Skeletal muscle tissue (tissue), 4 donors: ENCODE results near the gene PES1. TPM values are rescaled to one million over a fixed set of nuclear protein-coding genes. Genes with fewer than 3 reads are reported as not detected.
A peak's percentile ranks its signal among the peaks of the same experiment; 100 is the strongest.
"Not testable (repeated sequence)": the region's sequence is repeated elsewhere in the genome, so short reads cannot be mapped to it uniquely, and the experiment has no call there.

ENCODE experiments used
- H3K27ac ChIP-seq: one replicate; pipeline ENCODE4 v1.7.0; 2013; ENCODE audit warnings: mild to moderate bottlenecking, low read depth, low read length, inconsistent platforms
- H3K27me3 ChIP-seq, 3 donors: one replicate each; pipeline ENCODE4 v1.7.0; 2013; ENCODE audit warnings: low read length in 3 of 3; ENCODE audit not compliant: control insufficient read depth in 3 of 3, insufficient read depth in 3 of 3
- H3K36me3 ChIP-seq, 3 donors: one replicate each; pipeline ENCODE4 v1.7.0; 2013; ENCODE audit warnings: low read length in 3 of 3; ENCODE audit not compliant: control insufficient read depth in 3 of 3, insufficient read depth in 3 of 3
- H3K4me1 ChIP-seq, 3 donors: one replicate each; pipeline ENCODE4 v1.7.0; 2013; ENCODE audit warnings: low read length in 3 of 3, mild to moderate bottlenecking in 3 of 3; ENCODE audit not compliant: control insufficient read depth in 3 of 3, insufficient read depth in 3 of 3
- H3K4me3 ChIP-seq, 3 donors: one replicate each; pipeline ENCODE4 v1.7.0; 2013; ENCODE audit warnings: low read length in 3 of 3
- H3K9ac ChIP-seq, 3 donors: one replicate each; pipeline ENCODE4 v1.7.0; 2013; ENCODE audit warnings: low read length in 3 of 3, mild to moderate bottlenecking in 3 of 3, moderate library complexity in 2 of 3, low read depth in 1 of 3
- H3K9me3 ChIP-seq, 3 donors: one replicate each; pipeline ENCODE4 v1.7.0; 2013; ENCODE audit warnings: low read length in 3 of 3; ENCODE audit not compliant: control insufficient read depth in 3 of 3
- total RNA-seq: library from RNA; depleted of rRNA; stranded (reverse); fragments of >200 nt; gene quantifications from one replicate; pipeline ENCODE4 v1.2.3, GENCODE V29; 2014
- donor health status: Osteomylitis.

Gene PES1
- total RNA-seq, 1 donor from 2014 or later, result 43.3 TPM

DNA sequence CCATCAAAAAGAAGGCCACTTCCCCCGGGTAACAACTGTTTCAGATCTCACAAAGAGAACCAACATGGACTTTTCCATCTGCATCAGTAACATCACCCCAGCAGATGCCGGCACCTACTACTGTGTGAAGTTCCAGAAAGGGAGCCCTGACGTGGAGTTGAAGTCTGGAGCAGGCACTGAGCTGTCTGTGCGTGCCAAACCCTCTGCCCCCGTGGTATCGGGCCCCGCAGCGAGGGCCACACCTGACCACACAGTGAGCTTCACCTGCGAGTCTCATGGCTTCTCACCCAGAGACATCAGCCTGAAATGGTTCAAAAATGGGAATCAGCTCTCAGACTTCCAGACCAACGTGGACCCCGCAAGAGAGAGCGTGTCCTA, 48.9 kb downstream of the PES1 start:
- no peaks in the 10 kb centered on the region for H3K36me3 ChIP-seq
- H3K4me3 ChIP-seq, result no peak overlapping the region
- no peak overlapping the region for H3K9ac ChIP-seq
- no peaks in the 10 kb centered on the region for H3K9me3 ChIP-seq
- H3K27ac ChIP-seq, result no peak overlapping the region
- peaks cover 0 to 3% (median 0%) of the 10 kb centered on the region in 3 donors for H3K4me1 ChIP-seq
- H3K27me3 ChIP-seq, result peaks cover 17 to 40% (median 32%) of the 10 kb centered on the region in 3 donors

- peak overlapping the region in 1 of 3 donors; percentile 35 for H3K4me3 ChIP-seq
- H3K27me3 ChIP-seq, result peaks cover 17 to 34% (median 32%) of the 10 kb centered on the region in 3 donors
- H3K9ac ChIP-seq, result no peak overlapping the region
- H3K36me3 ChIP-seq, result no peaks in the 10 kb centered on the region
- H3K4me1 ChIP-seq, result peaks cover 0 to 3% (median 0%) of the 10 kb centered on the region in 3 donors
- no peak overlapping the region for H3K27ac ChIP-seq
- H3K9me3 ChIP-seq, result no peaks in the 10 kb centered on the region
Measured at GRCh38 chr22:30541961-30542810, 49.5 kb downstream of the PES1 start.

DNA sequence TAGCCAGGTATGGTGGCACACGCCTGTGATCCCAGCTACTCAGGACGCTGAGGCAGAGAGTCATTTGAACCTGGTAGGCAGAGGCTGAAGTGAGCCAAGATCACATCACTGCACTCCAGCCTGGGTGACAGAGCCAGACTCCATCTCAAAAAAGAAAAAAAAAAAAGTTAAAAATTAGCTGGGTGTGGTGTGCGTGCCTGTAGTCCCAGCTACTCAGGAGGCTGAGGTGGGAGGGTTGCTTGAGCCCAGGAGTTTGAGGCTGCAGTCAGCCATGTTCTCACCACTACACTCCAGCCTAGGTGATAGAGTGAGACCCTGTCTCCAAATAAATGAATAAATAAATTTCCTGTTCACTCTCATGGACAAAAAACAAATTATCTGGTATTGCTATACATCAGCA, 50.2 kb downstream of the PES1 start:
- not testable (repeated sequence) for H3K27ac ChIP-seq, H3K36me3 ChIP-seq, H3K4me1 ChIP-seq, H3K4me3 ChIP-seq, H3K9ac ChIP-seq, H3K9me3 ChIP-seq
- H3K27me3 ChIP-seq, result peaks cover 17 to 27% (median 27%) of the 10 kb centered on the region in 3 donors

DNA sequence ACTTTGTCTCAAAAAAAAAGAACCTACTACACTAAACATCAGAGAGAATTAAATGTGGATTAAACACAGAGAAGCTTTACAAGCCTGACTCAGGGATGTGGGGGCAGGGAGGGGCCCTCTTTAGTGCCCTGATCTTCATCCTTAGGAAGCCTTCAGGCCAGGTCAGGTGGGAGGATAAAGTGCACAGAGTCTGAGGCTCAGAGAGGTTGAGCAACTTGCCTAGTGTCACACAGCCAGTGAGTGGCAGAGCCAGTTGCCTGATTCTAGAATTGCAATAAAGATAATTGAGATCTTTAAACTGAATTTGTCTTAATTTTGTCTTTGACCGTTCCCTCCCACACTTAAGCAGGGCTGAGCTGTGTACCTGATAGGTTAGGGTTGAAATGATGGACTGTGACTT, 52.3 kb downstream of the PES1 start:
- Histone ChIP-seq H3K9me3 (no peaks in the 10 kb centered on the region), H3K36me3 (no peaks in the 10 kb centered on the region), H3K4me3 (no peak overlapping the region), H3K9ac (no peak overlapping the region), H3K27me3 (peaks cover 17 to 22% (median 21%) of the 10 kb centered on the region in 3 donors), H3K4me1 (peaks cover 0 to 3% (median 0%) of the 10 kb centered on the region in 3 donors), H3K27ac (no peak overlapping the region)

- Histone ChIP-seq H3K27ac (no peak overlapping the region), H3K9ac (no peak overlapping the region), H3K9me3 (no peaks in the 10 kb centered on the region), H3K4me3 (no peak overlapping the region), H3K27me3 (peaks cover 11 to 13% (median 11%) of the 10 kb centered on the region in 3 donors), H3K36me3 (no peaks in the 10 kb centered on the region), H3K4me1 (peaks cover 0 to 3% (median 0%) of the 10 kb centered on the region in 3 donors)
Measured at GRCh38 chr22:30538280-30538679, 53.4 kb downstream of the PES1 start.

DNA sequence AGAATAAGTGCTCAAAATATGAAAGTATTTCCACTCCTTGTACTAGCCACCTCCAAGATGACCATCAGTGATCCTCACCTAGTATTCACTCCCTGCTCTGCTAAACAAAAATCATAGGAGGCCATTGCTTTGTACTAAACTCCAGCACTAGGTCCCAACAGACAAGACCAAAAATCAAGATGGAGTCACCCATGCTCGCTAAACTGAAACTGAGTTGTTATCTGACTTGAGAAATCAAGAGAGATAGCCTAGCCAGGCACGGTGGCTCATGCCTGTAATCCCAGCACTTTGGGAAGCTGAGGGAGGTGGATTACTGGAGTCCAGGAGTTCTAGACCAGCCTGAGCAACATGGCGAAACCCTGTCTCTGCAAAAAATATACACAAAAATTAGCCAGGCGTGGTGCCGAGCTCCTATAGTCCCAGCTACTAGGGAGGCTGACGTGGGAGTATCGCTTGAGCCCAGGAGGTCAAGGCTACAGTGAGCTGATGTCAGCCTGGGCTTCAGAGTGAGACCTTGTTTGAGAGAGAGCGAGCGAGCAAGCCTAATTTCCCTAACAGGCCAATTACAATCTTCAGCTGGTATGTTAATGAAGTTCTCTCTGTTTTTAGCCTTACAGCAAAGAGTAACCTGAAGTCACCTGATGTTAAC, 54.5 kb downstream of the PES1 start:
- Histone ChIP-seq H3K27me3 (peaks cover under 1 to 6% (median 4%) of the 10 kb centered on the region in 3 donors), H3K9ac (no peak overlapping the region), H3K4me3 (no peak overlapping the region), H3K9me3 (no peaks in the 10 kb centered on the region), H3K27ac (no peak overlapping the region), H3K36me3 (no peaks in the 10 kb centered on the region), H3K4me1 (peaks cover 0 to 3% (median 0%) of the 10 kb centered on the region in 3 donors)

DNA sequence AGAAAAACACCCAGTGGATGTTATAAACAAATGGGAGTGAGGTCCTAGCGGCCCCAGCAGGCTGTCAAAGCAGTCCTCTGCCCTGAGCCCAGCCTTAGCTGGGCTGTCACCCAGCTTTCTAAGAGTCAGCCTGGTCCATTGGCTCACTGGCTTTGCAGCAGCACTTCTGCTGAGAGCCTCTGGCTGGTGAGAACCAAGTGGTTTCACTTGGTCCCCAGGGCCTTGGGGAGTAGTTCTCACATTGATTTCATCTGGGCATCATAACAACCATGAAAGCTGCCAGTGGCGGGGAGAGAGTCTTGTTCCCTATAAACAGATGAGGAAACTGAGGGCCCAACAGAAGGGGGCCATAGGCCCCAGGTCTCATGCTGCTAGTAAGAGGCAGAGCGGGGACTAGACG, 56.5 kb downstream of the PES1 start:
- H3K4me1 ChIP-seq, result no peaks in the 10 kb centered on the region
- H3K27ac ChIP-seq, result no peak overlapping the region
- no peak overlapping the region for H3K9ac ChIP-seq
- no peak overlapping the region for H3K4me3 ChIP-seq
- H3K27me3 ChIP-seq, result no peaks in the 10 kb centered on the region
- H3K9me3 ChIP-seq, result no peaks in the 10 kb centered on the region
- H3K36me3 ChIP-seq, result no peaks in the 10 kb centered on the region

DNA sequence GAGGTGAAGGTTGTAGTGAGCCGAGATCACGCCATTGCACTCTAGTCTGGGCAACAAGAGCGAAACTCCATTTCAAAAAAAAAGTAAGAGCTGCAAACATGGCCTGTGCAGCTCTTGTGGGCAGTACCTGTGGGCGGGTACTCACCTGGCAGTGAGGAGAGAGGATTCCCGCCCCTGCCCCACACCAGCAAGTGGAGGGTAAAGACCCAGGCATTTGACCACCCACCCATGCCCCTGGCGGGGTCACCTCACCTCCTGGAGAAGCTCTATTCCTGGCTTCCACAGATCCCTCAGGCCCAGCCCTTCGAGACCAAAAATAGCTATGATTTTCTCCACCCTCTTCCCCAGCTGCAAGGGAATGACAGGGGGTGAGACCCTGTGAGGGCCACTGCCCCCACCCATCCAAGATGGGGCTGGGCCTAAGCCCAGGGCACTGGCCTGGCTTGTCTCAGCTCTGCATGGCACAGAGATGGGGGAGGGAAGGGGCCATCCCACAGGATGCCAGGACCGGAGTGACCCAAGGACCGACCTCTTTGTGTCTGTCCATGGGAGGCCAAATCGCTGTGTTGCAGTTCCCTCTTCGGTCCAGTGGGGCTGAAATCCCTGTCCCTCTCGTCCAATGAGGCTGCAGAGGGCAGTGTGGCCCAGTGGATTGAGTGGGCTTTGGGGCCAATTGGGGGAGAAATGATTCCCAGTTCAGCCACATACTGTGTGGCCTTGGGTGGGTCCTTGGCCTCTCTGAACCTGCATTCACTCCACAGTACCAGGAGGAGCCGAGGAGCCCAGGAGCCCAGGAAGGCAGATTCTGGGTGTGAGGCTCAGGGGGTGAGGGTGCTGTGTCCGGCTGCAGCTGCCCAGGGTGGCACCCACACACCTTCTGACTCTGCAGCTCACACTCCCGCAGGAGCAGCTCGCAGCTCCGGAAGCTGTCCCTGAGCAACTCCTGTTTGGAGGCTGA, 59.8 kb downstream of the PES1 start:
- H3K4me3 ChIP-seq, result no peak overlapping the region
- no peak overlapping the region for H3K27ac ChIP-seq

GRCh38 chr22:30526656-30527055, 65.1 kb downstream of the PES1 start:
- no peak overlapping the region for H3K27ac ChIP-seq
- H3K27me3 ChIP-seq, result peaks cover 0 to 4% (median 3%) of the 10 kb centered on the region in 3 donors
- no peak overlapping the region for H3K4me3 ChIP-seq
- no peaks in the 10 kb centered on the region for H3K4me1 ChIP-seq
- H3K9me3 ChIP-seq, result no peaks in the 10 kb centered on the region
- no peaks in the 10 kb centered on the region for H3K36me3 ChIP-seq
- H3K9ac ChIP-seq, result no peak overlapping the region

More for the DNA sequence above, 59.8 kb downstream of the PES1 start:
- Histone ChIP-seq H3K4me1 (no peaks in the 10 kb centered on the region), H3K9me3 (no peaks in the 10 kb centered on the region), H3K9ac (no peak overlapping the region), H3K36me3 (no peaks in the 10 kb centered on the region), H3K27me3 (no peaks in the 10 kb centered on the region)
